HCT116 (cell line): ENCODE results near the gene RBM4B. TPM values are rescaled to one million over a fixed set of nuclear protein-coding genes. Genes with fewer than 3 reads are reported as not detected.

Source experiments
- ATAC-seq: fragments of 200-7000 bp; cut with Tn5 transposase; 2 replicates; pipeline ENCODE4 v1.9.1; 2020; ENCODE audit warnings: mild to moderate bottlenecking, moderate library complexity
- BruUV-seq: library from RNA; stranded (reverse); fragments of 400-500 nt; replicated peaks from 2 replicates; lab custom pipeline; 2021; lab: Mats Ljungman, UMichigan
- CTCF ChIA-PET: fragments of 300-600 bp; sonication (Branson Sonifier 250); formaldehyde crosslinking; loops from one replicate; lab custom pipeline; 2021; ENCODE audit warnings: antibody characterized with exemption; lab: Charles Lee
- POLR2A ChIA-PET: fragments of 300-600, 350-600 bp; sonication (Branson Sonifier 250); formaldehyde crosslinking; loops from one replicate; lab custom pipeline; 2021; ENCODE audit warnings: antibody characterized with exemption; lab: Charles Lee
- RAD21 ChIA-PET, 2 experiments: fragments of 300-600 bp; sonication (Branson Sonifier 250); formaldehyde crosslinking; loops; one replicate each; lab custom pipeline; 2023; ENCODE audit warnings: low total read pairs in 2 of 2; ENCODE audit not compliant: uncharacterized antibody in 2 of 2, unreplicated experiment in 2 of 2, low non-redundant PET in 1 of 2; lab: Charles Lee
- DNase-seq: peaks from one replicate; pipeline ENCODE4 v3.0.0-alpha.2; 2010; ENCODE audit warnings: low read depth, low spot score
- H2AFZ ChIP-seq: fragments of 200-600 bp; shearing (Covaris generic), sonication (generic); 2 replicates; pipeline ENCODE4 v1.6.1; 2017; ENCODE audit warnings: low read depth, mixed run types, mixed read lengths, antibody characterized with exemption, low read length; ENCODE audit not compliant: poor library complexity, severe bottlenecking
- H3K27ac ChIP-seq: 2 replicates; pipeline ENCODE4 v1.5.1; 2012; ENCODE audit warnings: low read depth, low read length
- H3K27me3 ChIP-seq: fragments of 200-600 bp; sonication (generic); 2 replicates; pipeline ENCODE4 v1.6.1; 2016; ENCODE audit warnings: mixed run types, low read length, mixed read lengths; ENCODE audit not compliant: insufficient read depth
- H3K36me3 ChIP-seq, 2 experiments: fragments of 200-500 bp in 1 of 2; fragments of 200-600 bp in 1 of 2; sonication (Bioruptor generic) in 1 of 2; sonication (generic) in 1 of 2; 2 replicates each; pipeline versions ENCODE4 v1.5.1 to v1.6.1; 2014 to 2016; ENCODE audit warnings: low read length in 2 of 2, inconsistent platforms in 1 of 2, mixed read lengths in 1 of 2, mixed run types in 1 of 2; ENCODE audit not compliant: insufficient read depth in 2 of 2, control insufficient read depth in 1 of 2
- H3K4me1 ChIP-seq, 2 experiments: fragments of 200-600 bp in 1 of 2; sonication (generic) in 1 of 2; 2 replicates each; pipeline versions ENCODE4 v1.5.1 to v1.6.1; 2012 to 2017; ENCODE audit warnings: low read length in 2 of 2, inconsistent platforms in 1 of 2, mild to moderate bottlenecking in 1 of 2, mixed read lengths in 1 of 2, mixed run types in 1 of 2, moderate library complexity in 1 of 2; ENCODE audit not compliant: insufficient read depth in 2 of 2, control insufficient read depth in 1 of 2
- H3K4me2 ChIP-seq: fragments of 200-600 bp; sonication (generic); 2 replicates; pipeline ENCODE4 v1.6.1; 2017; ENCODE audit warnings: mixed run types, low read length, mixed read lengths
- H3K4me3 ChIP-seq, 2 experiments: fragments of 200-600 bp in 1 of 2; sonication (generic) in 1 of 2; replicated peaks in 1 of 2; 2 replicates each; pipeline ENCODE4 v1.5.1; 2011 to 2016; ENCODE audit warnings: low read length in 2 of 2, control low read depth in 1 of 2, low read depth in 1 of 2, mild to moderate bottlenecking in 1 of 2, mixed read lengths in 1 of 2, mixed run types in 1 of 2
- H3K79me2 ChIP-seq: fragments of 200-600 bp; sonication (generic); 2 replicates; pipeline ENCODE4 v1.6.1; 2017; ENCODE audit warnings: mild to moderate bottlenecking, mixed run types, low read length, moderate library complexity, mixed read lengths; ENCODE audit not compliant: insufficient read depth
- H3K9ac ChIP-seq: fragments of 200-600 bp; sonication (generic); 2 replicates; pipeline ENCODE4 v1.6.1; 2016; ENCODE audit warnings: low read length, mixed read lengths
- H3K9me2 ChIP-seq: fragments of 200-600 bp; sonication (generic), shearing (Covaris generic); 2 replicates; pipeline ENCODE4 v1.6.1; 2017; ENCODE audit warnings: mixed run types, mild to moderate bottlenecking, moderate library complexity; ENCODE audit not compliant: insufficient read depth
- H3K9me3 ChIP-seq, 2 experiments: fragments of 200-500 bp in 1 of 2; fragments of 200-600 bp in 1 of 2; sonication (Bioruptor generic) in 1 of 2; sonication (generic) in 1 of 2; 2 replicates each; pipeline ENCODE4 v1.6.1; 2014 to 2017; ENCODE audit warnings: low read length in 2 of 2, mixed read lengths in 2 of 2, inconsistent platforms in 1 of 2, low read depth in 1 of 2, mild to moderate bottlenecking in 1 of 2, mixed run types in 1 of 2, moderate library complexity in 1 of 2; ENCODE audit not compliant: control insufficient read depth in 1 of 2, insufficient read depth in 1 of 2
- H4K20me1 ChIP-seq: fragments of 200-600 bp; sonication (generic), shearing (Covaris generic); 2 replicates; pipeline ENCODE4 v1.6.1; 2017; ENCODE audit warnings: mixed run types, mild to moderate bottlenecking, moderate library complexity; ENCODE audit not compliant: insufficient read depth
- CBX3 ChIP-seq: IDR thresholded peaks from 2 replicates; pipeline ENCODE4 v1.6.1; 2012; ENCODE audit warnings: low read depth
- EGR1 ChIP-seq: IDR thresholded peaks from 2 replicates; pipeline ENCODE4 v1.6.1; 2012; ENCODE audit warnings: low read depth
- ELF1 ChIP-seq: IDR thresholded peaks from 2 replicates; pipeline ENCODE4 v1.6.1; 2012; ENCODE audit warnings: low read depth, borderline replicate concordance
- EZH2 ChIP-seq: fragments of 200-600 bp; sonication (generic); IDR thresholded peaks from 2 replicates; pipeline ENCODE4 v1.6.1; 2017; ENCODE audit warnings: antibody characterized with exemption, mixed run types
- EZH2phosphoT487 ChIP-seq: fragments of 200-600 bp; IDR thresholded peaks from 2 replicates; pipeline ENCODE4 v1.6.1; 2018; ENCODE audit warnings: antibody characterized with exemption, borderline replicate concordance
- JUND ChIP-seq: IDR thresholded peaks from 2 replicates; pipeline ENCODE4 v1.6.1; 2012
- POLR2A ChIP-seq: IDR thresholded peaks from 2 replicates; pipeline ENCODE4 v1.7.0; 2011; ENCODE audit warnings: borderline replicate concordance; ENCODE audit not compliant: insufficient read depth, insufficient read length; ENCODE audit errors: extremely low read depth
- POLR2AphosphoS5 ChIP-seq: IDR thresholded peaks from 2 replicates; pipeline ENCODE4 v1.6.1; 2011; ENCODE audit warnings: mild to moderate bottlenecking, low read depth, low read length, moderate library complexity
- RAD21 ChIP-seq: IDR thresholded peaks from 2 replicates; pipeline ENCODE4 v1.6.1; 2012; ENCODE audit warnings: low read depth, mild to moderate bottlenecking
- SP1 ChIP-seq: IDR thresholded peaks from 2 replicates; pipeline ENCODE4 v1.6.1; 2012; ENCODE audit warnings: low read depth
- SRF ChIP-seq: IDR thresholded peaks from 2 replicates; pipeline ENCODE4 v1.6.1; 2012; ENCODE audit warnings: low read depth
- TCF7L2 ChIP-seq: IDR thresholded peaks from 2 replicates; pipeline ENCODE4 v1.7.0; 2011; ENCODE audit warnings: borderline replicate concordance, inconsistent platforms; ENCODE audit not compliant: insufficient read depth, insufficient read length; ENCODE audit errors: extremely low read depth
- YY1 ChIP-seq: IDR thresholded peaks from 2 replicates; pipeline ENCODE4 v1.6.1; 2011; ENCODE audit warnings: low read length, low read depth, moderate library complexity, mild to moderate bottlenecking; ENCODE audit not compliant: insufficient replicate concordance; ENCODE audit errors: extremely low read depth
- ZFX ChIP-seq: fragments of 450-650 bp; IDR thresholded peaks from 2 replicates; pipeline ENCODE4 v1.6.1; 2017
- ZNF274 ChIP-seq: fragments of 200-500 bp; sonication (Bioruptor generic); IDR thresholded peaks from 2 replicates; pipeline ENCODE4 v1.6.1; 2014; ENCODE audit warnings: mild to moderate bottlenecking, low read depth, low read length, inconsistent platforms
- intact Hi-C: fragments of 100-400 bp; cut with micrococcal nuclease; formaldehyde crosslinking; loops from 2 replicates; pipeline ENCODE4 v1.10.0; 2022
- total RNA-seq: library from RNA; stranded (reverse); gene quantifications from one replicate; pipeline ENCODE4 v1.2.1, GENCODE V29; 2021; ENCODE audit not compliant: unreplicated experiment
- TF ChIP-seq, protein P1 (sequence below): IDR thresholded peaks from 2 replicates; pipeline ENCODE4 v1.6.1; 2012
- TF ChIP-seq, protein P2 (sequence below): IDR thresholded peaks from 2 replicates; pipeline ENCODE4 v1.6.1; 2012
- TF ChIP-seq, protein P3 (sequence below): IDR thresholded peaks from 2 replicates; pipeline ENCODE4 v1.6.1; 2011; ENCODE audit warnings: mild to moderate bottlenecking, low read length, moderate library complexity; ENCODE audit not compliant: insufficient replicate concordance; ENCODE audit errors: extremely low read depth
- TF ChIP-seq, protein P4 (sequence below), 3 experiments: fragments of 200-600 bp in 1 of 3; sonication (generic) in 1 of 3; IDR thresholded peaks in 2 of 3; conservative IDR thresholded peaks in 1 of 3; 2 replicates each; pipeline ENCODE4 v1.5.1; 2012 to 2017; ENCODE audit warnings: low read depth in 2 of 3, low read length in 2 of 3, antibody characterized with exemption in 1 of 3, borderline replicate concordance in 1 of 3, control low read depth in 1 of 3, mild to moderate bottlenecking in 1 of 3, mixed read lengths in 1 of 3, mixed run types in 1 of 3, moderate library complexity in 1 of 3; ENCODE audit not compliant: insufficient read depth in 1 of 3

Gene RBM4B
- total RNA-seq, 1 experiment from 2014 or later, result 18.1 TPM

DNA sequence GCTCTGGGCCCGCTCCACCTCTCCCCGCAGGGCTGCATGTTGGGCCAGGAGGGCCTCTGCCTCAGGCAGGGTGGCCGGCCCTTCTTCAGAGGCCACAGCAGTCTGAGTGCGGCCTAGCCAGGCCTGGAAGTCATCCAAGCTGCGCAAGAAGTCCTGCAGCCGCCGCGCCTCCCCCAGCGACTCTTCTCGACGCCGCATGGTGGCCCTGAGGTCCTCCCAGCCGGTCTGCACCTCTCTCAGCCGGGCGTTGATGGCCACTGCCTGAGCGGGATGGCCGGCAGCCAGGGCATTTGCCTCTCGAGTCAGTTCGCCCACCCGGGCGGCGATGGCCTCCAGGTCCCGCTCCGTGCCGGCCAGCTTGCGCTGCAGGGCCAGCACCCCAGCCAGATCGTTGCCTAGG lies 23.1 kb upstream of the RBM4B start:
- H2AFZ ChIP-seq, result no peak overlapping the region
- no peak for ATAC-seq
- BruUV-seq, result no TSS peak
- RAD21 ChIA-PET, result no interaction called here
- no peak for DNase-seq
- H3K27ac ChIP-seq, result no peak overlapping the region
- no peaks in the 10 kb centered on the region for H4K20me1 ChIP-seq
- no peak overlapping the region for H3K4me3 ChIP-seq
- H3K27me3 ChIP-seq, result no peaks in the 10 kb centered on the region
- no peaks in the 10 kb centered on the region for H3K4me1 ChIP-seq
- H3K9me2 ChIP-seq, result no peaks in the 10 kb centered on the region
- H3K79me2 ChIP-seq, result no peaks in the 10 kb centered on the region
- no peak overlapping the region for H3K9ac ChIP-seq
- no peak overlapping the region for H3K4me2 ChIP-seq
- intact Hi-C loops, result no loop called here
- POLR2A ChIA-PET, result no interaction called here
- H3K36me3 ChIP-seq, result no peaks in the 10 kb centered on the region; a peak in 1 of 4 replicates
- H3K9me3 ChIP-seq, result no peaks in the 10 kb centered on the region
- TF ChIP-seq, protein P1, sequence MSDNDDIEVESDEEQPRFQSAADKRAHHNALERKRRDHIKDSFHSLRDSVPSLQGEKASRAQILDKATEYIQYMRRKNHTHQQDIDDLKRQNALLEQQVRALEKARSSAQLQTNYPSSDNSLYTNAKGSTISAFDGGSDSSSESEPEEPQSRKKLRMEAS, result no peak
- TF ChIP-seq ZNF274, result no peak
- no peak for TF ChIP-seq POLR2AphosphoS5
- no peak for TF ChIP-seq RAD21
- TF ChIP-seq POLR2A, result no peak
- CTCF ChIA-PET, result no interaction called here

DNA sequence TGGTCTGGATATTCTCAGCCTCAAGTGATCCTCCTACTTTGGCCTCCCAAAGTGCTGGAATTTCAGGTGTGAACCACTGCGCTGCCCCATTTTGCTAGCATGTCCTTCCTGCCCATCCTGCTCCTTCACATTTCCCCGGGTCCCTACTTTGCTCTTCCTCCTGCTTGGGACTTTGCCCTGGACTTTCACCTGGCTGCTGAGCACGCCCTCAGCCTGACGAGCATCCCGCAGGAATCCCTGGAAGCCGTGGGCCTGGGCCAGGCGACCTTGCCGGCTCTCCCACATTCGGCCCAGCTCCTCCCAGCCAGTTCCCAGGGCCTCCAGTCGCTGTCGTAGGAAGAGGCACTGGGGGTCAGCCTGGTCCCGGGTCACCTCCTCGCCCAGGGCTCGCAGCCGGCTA lies 22.6 kb upstream of the RBM4B start:
- DNase-seq (no peak), ATAC-seq (no peak)
- Histone ChIP-seq H2AFZ (no peak overlapping the region), H3K9me2 (no peaks in the 10 kb centered on the region), H4K20me1 (no peaks in the 10 kb centered on the region), H3K9me3 (no peaks in the 10 kb centered on the region), H3K4me2 (no peak overlapping the region), H3K36me3 (no peaks in the 10 kb centered on the region; a peak in 1 of 4 replicates), H3K79me2 (no peaks in the 10 kb centered on the region), H3K27ac (no peak overlapping the region), H3K4me3 (no peak overlapping the region), H3K9ac (no peak overlapping the region), H3K27me3 (no peaks in the 10 kb centered on the region), H3K4me1 (no peaks in the 10 kb centered on the region; a peak in 1 of 4 replicates)
- ChIA-PET POLR2A (no interaction called here), CTCF (interaction anchor here (1.0 kb wide), 1 partner anchor 135 kb away, joined by 3 read pairs; no protein-coding TSS in a partner anchor), RAD21 (no interaction called here)
- BruUV-seq, result no TSS peak
- intact Hi-C loops, result no loop called here
- TF ChIP-seq, protein P2, sequence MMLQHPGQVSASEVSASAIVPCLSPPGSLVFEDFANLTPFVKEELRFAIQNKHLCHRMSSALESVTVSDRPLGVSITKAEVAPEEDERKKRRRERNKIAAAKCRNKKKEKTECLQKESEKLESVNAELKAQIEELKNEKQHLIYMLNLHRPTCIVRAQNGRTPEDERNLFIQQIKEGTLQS, result no peak
- TF ChIP-seq EZH2phosphoT487 (no peak), POLR2AphosphoS5 (no peak), EZH2 (no peak), TCF7L2 (no peak), CBX3 (no peak), ZFX (no peak), EGR1 (no peak), JUND (no peak), SP1 (no peak), ZNF274 (no peak), ELF1 (no peak), SRF (no peak), YY1 (no peak)
- TF ChIP-seq, protein P3, sequence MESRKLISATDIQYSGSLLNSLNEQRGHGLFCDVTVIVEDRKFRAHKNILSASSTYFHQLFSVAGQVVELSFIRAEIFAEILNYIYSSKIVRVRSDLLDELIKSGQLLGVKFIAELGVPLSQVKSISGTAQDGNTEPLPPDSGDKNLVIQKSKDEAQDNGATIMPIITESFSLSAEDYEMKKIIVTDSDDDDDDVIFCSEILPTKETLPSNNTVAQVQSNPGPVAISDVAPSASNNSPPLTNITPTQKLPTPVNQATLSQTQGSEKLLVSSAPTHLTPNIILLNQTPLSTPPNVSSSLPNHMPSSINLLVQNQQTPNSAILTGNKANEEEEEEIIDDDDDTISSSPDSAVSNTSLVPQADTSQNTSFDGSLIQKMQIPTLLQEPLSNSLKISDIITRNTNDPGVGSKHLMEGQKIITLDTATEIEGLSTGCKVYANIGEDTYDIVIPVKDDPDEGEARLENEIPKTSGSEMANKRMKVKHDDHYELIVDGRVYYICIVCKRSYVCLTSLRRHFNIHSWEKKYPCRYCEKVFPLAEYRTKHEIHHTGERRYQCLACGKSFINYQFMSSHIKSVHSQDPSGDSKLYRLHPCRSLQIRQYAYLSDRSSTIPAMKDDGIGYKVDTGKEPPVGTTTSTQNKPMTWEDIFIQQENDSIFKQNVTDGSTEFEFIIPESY, result no peak
- TF ChIP-seq, protein P4, sequence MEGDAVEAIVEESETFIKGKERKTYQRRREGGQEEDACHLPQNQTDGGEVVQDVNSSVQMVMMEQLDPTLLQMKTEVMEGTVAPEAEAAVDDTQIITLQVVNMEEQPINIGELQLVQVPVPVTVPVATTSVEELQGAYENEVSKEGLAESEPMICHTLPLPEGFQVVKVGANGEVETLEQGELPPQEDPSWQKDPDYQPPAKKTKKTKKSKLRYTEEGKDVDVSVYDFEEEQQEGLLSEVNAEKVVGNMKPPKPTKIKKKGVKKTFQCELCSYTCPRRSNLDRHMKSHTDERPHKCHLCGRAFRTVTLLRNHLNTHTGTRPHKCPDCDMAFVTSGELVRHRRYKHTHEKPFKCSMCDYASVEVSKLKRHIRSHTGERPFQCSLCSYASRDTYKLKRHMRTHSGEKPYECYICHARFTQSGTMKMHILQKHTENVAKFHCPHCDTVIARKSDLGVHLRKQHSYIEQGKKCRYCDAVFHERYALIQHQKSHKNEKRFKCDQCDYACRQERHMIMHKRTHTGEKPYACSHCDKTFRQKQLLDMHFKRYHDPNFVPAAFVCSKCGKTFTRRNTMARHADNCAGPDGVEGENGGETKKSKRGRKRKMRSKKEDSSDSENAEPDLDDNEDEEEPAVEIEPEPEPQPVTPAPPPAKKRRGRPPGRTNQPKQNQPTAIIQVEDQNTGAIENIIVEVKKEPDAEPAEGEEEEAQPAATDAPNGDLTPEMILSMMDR (IDR thresholded peaks at IDR 0.05 in 2 of 3, conservative IDR thresholded peaks at IDR 0.05 in 1 of 3; ENCODE audit: borderline replicate concordance in 1 of 3, insufficient read depth in 1 of 3, low read depth in 2 of 3, low read length in 2 of 3), result no peak
